Neural progenitor cell (in vitro differentiated cells): ENCODE data around the gene ABCG4. TPM values are rescaled to one million over a fixed set of nuclear protein-coding genes. Genes with fewer than 3 reads are reported as not detected.

ENCODE experiments used
- DNase-seq: peaks from one replicate; pipeline ENCODE4 v3.0.0-alpha.2; 2016; ENCODE audit warnings: low spot score
- H2AFZ ChIP-seq: fragments of 200-600 bp; sonication (generic); replicated peaks from 2 replicates; pipeline ENCODE4 v1.6.1; 2016; ENCODE audit warnings: antibody characterized with exemption
- H3F3A ChIP-seq: fragments of 200-600 bp; sonication (generic); 2 replicates; pipeline ENCODE4 v1.6.1; 2016; ENCODE audit warnings: antibody characterized with exemption, low read depth
- H3K27ac ChIP-seq: fragments of 200-600 bp; sonication (generic); 2 replicates; pipeline ENCODE4 v1.5.1; 2016; ENCODE audit warnings: mild to moderate bottlenecking
- H3K27me3 ChIP-seq: fragments of 200-600 bp; sonication (generic); 2 replicates; pipeline ENCODE4 v1.6.1; 2016; ENCODE audit warnings: mild to moderate bottlenecking, moderate library complexity
- H3K36me3 ChIP-seq: fragments of 200-600 bp; sonication (generic); 2 replicates; pipeline ENCODE4 v1.5.1; 2016
- H3K4me1 ChIP-seq: fragments of 200-600 bp; sonication (generic); 2 replicates; pipeline ENCODE4 v1.6.1; 2016; ENCODE audit warnings: mixed run types
- H3K4me2 ChIP-seq: fragments of 200-600 bp; sonication (generic); 2 replicates; pipeline ENCODE4 v1.6.1; 2016
- H3K4me3 ChIP-seq: fragments of 200-600 bp; sonication (generic); 2 replicates; pipeline ENCODE4 v1.5.1; 2016
- H3K79me2 ChIP-seq: fragments of 200-600 bp; sonication (generic); 2 replicates; pipeline ENCODE4 v1.6.1; 2016; ENCODE audit warnings: low read depth
- H3K9ac ChIP-seq: fragments of 200-600 bp; sonication (generic); 2 replicates; pipeline ENCODE4 v1.6.1; 2016
- H3K9me3 ChIP-seq: fragments of 200-600 bp; sonication (generic); 2 replicates; pipeline ENCODE4 v1.5.1; 2016; ENCODE audit warnings: low read depth
- H4K20me1 ChIP-seq: fragments of 200-600 bp; sonication (generic); 2 replicates; pipeline ENCODE4 v1.6.1; 2016; ENCODE audit warnings: low read depth
- H3K27ac Mint-ChIP-seq: 3 replicates; pipeline ENCODE4 v1.8.0; 2021; ENCODE audit warnings: mixed read lengths
- H3K27me3 Mint-ChIP-seq: 2 replicates; pipeline ENCODE4 v1.8.0; 2022; ENCODE audit warnings: low read depth, mild to moderate bottlenecking, inconsistent platforms, moderate library complexity, mixed read lengths; ENCODE audit not compliant: insufficient read depth
- H3K36me3 Mint-ChIP-seq: 3 replicates; pipeline ENCODE4 v1.8.0; 2021; ENCODE audit warnings: mixed read lengths
- H3K4me1 Mint-ChIP-seq: 3 replicates; pipeline ENCODE4 v1.8.0; 2021; ENCODE audit warnings: mixed read lengths
- H3K4me3 Mint-ChIP-seq: 3 replicates; pipeline ENCODE4 v1.8.0; 2021; ENCODE audit warnings: mild to moderate bottlenecking, moderate library complexity, mixed read lengths
- H3K9me3 Mint-ChIP-seq: 3 replicates; pipeline ENCODE4 v1.8.0; 2020; ENCODE audit warnings: mixed read lengths
- CTCF ChIP-seq: fragments of 200-600 bp; sonication (generic); IDR thresholded peaks from 2 replicates; pipeline ENCODE4 v1.5.1; 2017; ENCODE audit warnings: antibody characterized with exemption, mild to moderate bottlenecking
- EZH2 ChIP-seq: fragments of 200-600 bp; sonication (generic); IDR thresholded peaks from 2 replicates; pipeline ENCODE4 v1.6.1; 2017; ENCODE audit warnings: antibody characterized with exemption, mild to moderate bottlenecking, moderate library complexity
- EZH2phosphoT487 ChIP-seq: fragments of 200-600 bp; sonication (generic); IDR thresholded peaks from 2 replicates; pipeline ENCODE4 v1.6.1; 2017; ENCODE audit warnings: antibody characterized with exemption
- total RNA-seq: library from RNA; depleted of rRNA; stranded (reverse); fragments of >200 nt; gene quantifications from 2 replicates; pipeline ENCODE4 v1.2.3, GENCODE V29; 2015; ENCODE audit warnings: low replicate concordance

Gene ABCG4
- total RNA-seq, 1 donor from 2014 or later: 0.24 TPM

- Histone ChIP-seq H3F3A (peaks cover 29% of the 10 kb centered on the region), H3K4me3 (no peak overlapping the region), H3K9me3 (no peaks in the 10 kb centered on the region), H3K4me1 (peaks cover 9% of the 10 kb centered on the region), H3K27me3 (peaks cover 15% of the 10 kb centered on the region), H3K79me2 (peaks cover 4% of the 10 kb centered on the region), H3K36me3 (no peaks in the 10 kb centered on the region), H4K20me1 (peaks cover 4% of the 10 kb centered on the region), H2AFZ (no peak overlapping the region), H3K9ac (no peak overlapping the region), H3K4me2 (peak overlapping the region; percentile 99), H3K27ac (no peak overlapping the region)
- no peaks in the 10 kb centered on the region for H3K27me3 Mint-ChIP-seq
- no peak overlapping the region for H3K27ac Mint-ChIP-seq
- H3K9me3 Mint-ChIP-seq: no peaks in the 10 kb centered on the region
- peaks cover 4% of the 10 kb centered on the region for H3K36me3 Mint-ChIP-seq
- DNase-seq: no peak
- H3K4me3 Mint-ChIP-seq: peak overlapping the region; percentile 88
- H3K4me1 Mint-ChIP-seq: peaks cover 28% of the 10 kb centered on the region
- no peak for TF ChIP-seq EZH2
- no peak for TF ChIP-seq CTCF
- no peak for TF ChIP-seq EZH2phosphoT487
Observed at GRCh38 chr11:119108857-119109221, 40.0 kb upstream of the ABCG4 start.

- Histone ChIP-seq H3F3A (peaks cover 26% of the 10 kb centered on the region), H3K9me3 (no peaks in the 10 kb centered on the region), H3K27ac (no peak overlapping the region), H4K20me1 (peaks cover 4% of the 10 kb centered on the region), H3K4me1 (peaks cover 9% of the 10 kb centered on the region), H2AFZ (no peak overlapping the region), H3K36me3 (no peaks in the 10 kb centered on the region), H3K9ac (no peak overlapping the region), H3K27me3 (peaks cover 15% of the 10 kb centered on the region), H3K4me2 (no peak overlapping the region), H3K4me3 (no peak overlapping the region), H3K79me2 (peaks cover 4% of the 10 kb centered on the region)
- Mint-ChIP-seq H3K4me1 (peaks cover 24% of the 10 kb centered on the region), H3K9me3 (no peaks in the 10 kb centered on the region), H3K27me3 (no peaks in the 10 kb centered on the region), H3K36me3 (peaks cover 4% of the 10 kb centered on the region), H3K27ac (no peak overlapping the region), H3K4me3 (no peak overlapping the region)
- TF ChIP-seq EZH2phosphoT487 (no peak), CTCF (no peak), EZH2 (no peak)
- no peak for DNase-seq
Observed at GRCh38 chr11:119109843-119110242, 39.0 kb upstream of the ABCG4 start.

- TF ChIP-seq CTCF: no peak
- no peak for TF ChIP-seq EZH2
- no peak for TF ChIP-seq EZH2phosphoT487
- no peak overlapping the region for H3K27ac ChIP-seq
- Mint-ChIP-seq H3K27ac (no peak overlapping the region), H3K27me3 (no peaks in the 10 kb centered on the region), H3K9me3 (no peaks in the 10 kb centered on the region), H3K36me3 (peaks cover 7% of the 10 kb centered on the region), H3K4me3 (no peak overlapping the region), H3K4me1 (peaks cover 24% of the 10 kb centered on the region)
- peaks cover 4% of the 10 kb centered on the region for H3K79me2 ChIP-seq
- H3K9me3 ChIP-seq: no peaks in the 10 kb centered on the region
- no peak overlapping the region for H3K4me2 ChIP-seq
- peaks cover 15% of the 10 kb centered on the region for H3K27me3 ChIP-seq
- no peaks in the 10 kb centered on the region for H3K36me3 ChIP-seq
- peaks cover 4% of the 10 kb centered on the region for H4K20me1 ChIP-seq
- peaks cover 9% of the 10 kb centered on the region for H3K4me1 ChIP-seq
- H3K9ac ChIP-seq: no peak overlapping the region
- no peak for DNase-seq
- peaks cover 26% of the 10 kb centered on the region for H3F3A ChIP-seq
- H2AFZ ChIP-seq: no peak overlapping the region
- no peak overlapping the region for H3K4me3 ChIP-seq
Observed at GRCh38 chr11:119110439-119110838, 38.4 kb upstream of the ABCG4 start.
